Measurements from ENCODE around the gene TOP1.

The TOP1 gene

GRCh38 chr20:41004531-41005360 lies 23.9 kb upstream of the TOP1 start:
- no peak for DNase-seq

GRCh38 chr20:41005361-41005729 lies 23.3 kb upstream of the TOP1 start:
- DNase-seq = no peak

- no peak for DNase-seq
Observed at GRCh38 chr20:41006126-41006935, 22.3 kb upstream of the TOP1 start.

GRCh38 chr20:41006936-41007474 lies 21.6 kb upstream of the TOP1 start:
- no peak for DNase-seq

- no peak for DNase-seq
Observed at GRCh38 chr20:41007481-41007880, 21.1 kb upstream of the TOP1 start.

GRCh38 chr20:41009946-41010345 lies 18.7 kb upstream of the TOP1 start:
- no peak for DNase-seq

GRCh38 chr20:41011551-41012067 lies 17.0 kb upstream of the TOP1 start:
- DNase-seq = no peak

GRCh38 chr20:41014561-41015088 lies 14.0 kb upstream of the TOP1 start:
- no peak for DNase-seq

- DNase-seq = no peak
Observed at GRCh38 chr20:41017448-41018042, 11.1 kb upstream of the TOP1 start.

GRCh38 chr20:41018153-41018552 lies 10.5 kb upstream of the TOP1 start:
- no peak for DNase-seq

GRCh38 chr20:41023549-41023948 lies 5.1 kb upstream of the TOP1 start:
- DNase-seq = no peak

GRCh38 chr20:41027366-41027765 lies 1.3 kb upstream of the TOP1 start:
- no peak for DNase-seq

- no peak for DNase-seq
Observed at GRCh38 chr20:41027872-41028358, 707 bp upstream of the TOP1 start.

- DNase-seq = no peak
Observed at GRCh38 chr20:41029150-41029901, 704 bp downstream of the TOP1 start.

- no peak for DNase-seq
Observed at GRCh38 chr20:41030061-41030460, 1.4 kb downstream of the TOP1 start.

- DNase-seq = no peak
Observed at GRCh38 chr20:41030531-41031242, 2.1 kb downstream of the TOP1 start.

GRCh38 chr20:41031243-41031619 lies 2.6 kb downstream of the TOP1 start:
- DNase-seq = no peak

GRCh38 chr20:41032271-41032670 lies 3.6 kb downstream of the TOP1 start:
- DNase-seq = no peak

GRCh38 chr20:41034239-41034638 lies 5.6 kb downstream of the TOP1 start:
- DNase-seq = no peak

- DNase-seq = no peak
Observed at GRCh38 chr20:41035207-41035606, 6.6 kb downstream of the TOP1 start.

- no peak for DNase-seq
Observed at GRCh38 chr20:41037179-41037578, 8.6 kb downstream of the TOP1 start.
